ENCODE measurements around the gene AADACL2. TPM values are rescaled to one million over a fixed set of nuclear protein-coding genes. Genes with fewer than 3 reads are reported as not detected.

The AADACL2 gene
- polyA plus RNA-seq, 1 of the 3 experiments (the other 2 are of a cell fraction): not detected

DNA sequence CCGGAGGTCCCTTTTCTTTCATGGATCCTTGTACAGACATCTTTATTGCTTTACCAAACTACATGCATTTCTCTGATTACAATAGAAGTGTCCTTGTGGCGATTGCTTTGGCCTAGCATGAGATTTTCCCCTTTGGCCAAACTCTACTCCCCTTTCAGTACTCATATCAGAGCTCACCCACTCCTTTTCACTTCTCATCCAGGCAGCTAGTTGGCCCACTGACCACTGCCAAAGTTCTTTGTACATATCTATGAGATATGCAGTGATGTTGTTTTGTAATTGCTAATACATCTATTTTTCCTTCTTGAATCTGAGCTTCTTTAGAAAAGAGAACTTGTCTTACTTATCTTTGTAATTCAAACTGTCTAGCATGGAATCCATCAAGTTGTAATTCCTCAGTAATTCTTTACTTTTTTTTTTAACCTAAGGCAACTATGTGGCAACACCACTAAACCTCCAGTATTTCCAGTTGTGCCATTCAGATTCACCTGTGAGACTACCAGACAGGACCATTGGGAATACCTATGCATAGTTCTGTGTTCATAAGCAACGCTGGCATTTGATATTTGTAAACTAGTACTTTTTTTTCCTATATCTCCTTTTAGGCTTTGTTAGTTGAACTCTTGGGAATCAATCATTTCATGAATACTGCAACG is 39.2 kb downstream of the AADACL2 start:
- Histone ChIP-seq H3F3A (replicated peaks; ENCODE audit: insufficient read depth) (peaks cover 5% of the 10 kb centered on the region), H3K79me2 (ENCODE audit: insufficient read depth) (peaks cover 74% of the 10 kb centered on the region), H3K36me3 (replicated peaks in 1 of 2; ENCODE audit: control insufficient read depth in 1 of 2, insufficient read depth in 2 of 2, low read length in 1 of 2) (peaks cover 2 to 24% of the 10 kb centered on the region in 2 experiments), H3K9me2 (no peaks in the 10 kb centered on the region), H3K4me1 (ENCODE audit: control insufficient read depth in 1 of 2, insufficient read depth in 2 of 2, low read depth in 1 of 2, low read length in 1 of 2) (peaks cover 0 to 27% of the 10 kb centered on the region in 2 experiments; a peak in 2 of 4 replicates), H3K27me3 (ENCODE audit: insufficient read depth) (no peaks in the 10 kb centered on the region), H3K27ac (ENCODE audit: low read depth in 2 of 2, low read length in 1 of 2) (no peak overlapping the region), H3K4me3 (ENCODE audit: low read depth in 2 of 2, low read length in 1 of 2) (no peak overlapping the region), H4K20me1 (ENCODE audit: insufficient read depth) (no peaks in the 10 kb centered on the region), H3K4me2 (no peak overlapping the region), H3K9me3 (no peaks in the 10 kb centered on the region), H2AFZ (ENCODE audit: low read depth) (no peak overlapping the region), H3K9ac (no peak overlapping the region)
- POLR2A ChIA-PET: no interaction called here
- DNase-seq: no peak
- CTCF ChIA-PET: no interaction called here
- WGBS (ENCODE audit: low lambda C conversion rate): 29% methylated on average over 4 of the region's 4 CpGs
- no peak for TF ChIP-seq SIN3A (IDR thresholded peaks at IDR 0.05; ENCODE audit: borderline replicate concordance, low read depth, low read length)
- no peak for TF ChIP-seq GATA2 (CRISPR knock-in tag; IDR thresholded peaks at IDR 0.05)
- TF ChIP-seq, protein P1, sequence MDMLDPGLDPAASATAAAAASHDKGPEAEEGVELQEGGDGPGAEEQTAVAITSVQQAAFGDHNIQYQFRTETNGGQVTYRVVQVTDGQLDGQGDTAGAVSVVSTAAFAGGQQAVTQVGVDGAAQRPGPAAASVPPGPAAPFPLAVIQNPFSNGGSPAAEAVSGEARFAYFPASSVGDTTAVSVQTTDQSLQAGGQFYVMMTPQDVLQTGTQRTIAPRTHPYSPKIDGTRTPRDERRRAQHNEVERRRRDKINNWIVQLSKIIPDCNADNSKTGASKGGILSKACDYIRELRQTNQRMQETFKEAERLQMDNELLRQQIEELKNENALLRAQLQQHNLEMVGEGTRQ (IDR thresholded peaks at IDR 0.05; ENCODE audit: borderline replicate concordance, low read depth, low read length): no peak
- no peak for TF ChIP-seq ELF1 (IDR thresholded peaks at IDR 0.05)
- TF ChIP-seq MEF2A (IDR thresholded peaks at IDR 0.05; ENCODE audit: borderline replicate concordance, low read depth): no peak
- no peak for TF ChIP-seq TAF1 (IDR thresholded peaks at IDR 0.05; ENCODE audit: borderline replicate concordance, low read depth, low read length)
- TF ChIP-seq, protein P2, sequence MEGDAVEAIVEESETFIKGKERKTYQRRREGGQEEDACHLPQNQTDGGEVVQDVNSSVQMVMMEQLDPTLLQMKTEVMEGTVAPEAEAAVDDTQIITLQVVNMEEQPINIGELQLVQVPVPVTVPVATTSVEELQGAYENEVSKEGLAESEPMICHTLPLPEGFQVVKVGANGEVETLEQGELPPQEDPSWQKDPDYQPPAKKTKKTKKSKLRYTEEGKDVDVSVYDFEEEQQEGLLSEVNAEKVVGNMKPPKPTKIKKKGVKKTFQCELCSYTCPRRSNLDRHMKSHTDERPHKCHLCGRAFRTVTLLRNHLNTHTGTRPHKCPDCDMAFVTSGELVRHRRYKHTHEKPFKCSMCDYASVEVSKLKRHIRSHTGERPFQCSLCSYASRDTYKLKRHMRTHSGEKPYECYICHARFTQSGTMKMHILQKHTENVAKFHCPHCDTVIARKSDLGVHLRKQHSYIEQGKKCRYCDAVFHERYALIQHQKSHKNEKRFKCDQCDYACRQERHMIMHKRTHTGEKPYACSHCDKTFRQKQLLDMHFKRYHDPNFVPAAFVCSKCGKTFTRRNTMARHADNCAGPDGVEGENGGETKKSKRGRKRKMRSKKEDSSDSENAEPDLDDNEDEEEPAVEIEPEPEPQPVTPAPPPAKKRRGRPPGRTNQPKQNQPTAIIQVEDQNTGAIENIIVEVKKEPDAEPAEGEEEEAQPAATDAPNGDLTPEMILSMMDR (IDR thresholded peaks at IDR 0.05): no peak
- TF ChIP-seq POLR2AphosphoS5 (IDR thresholded peaks at IDR 0.05; ENCODE audit: low read depth, low read length): no peak
- TF ChIP-seq TCF12 (IDR thresholded peaks at IDR 0.05): no peak
- no peak for TF ChIP-seq MXI1 (IDR thresholded peaks at IDR 0.05; ENCODE audit: low read depth, low read length)
- no peak for TF ChIP-seq FOXM1 (IDR thresholded peaks at IDR 0.05; ENCODE audit: low read depth)

DNA sequence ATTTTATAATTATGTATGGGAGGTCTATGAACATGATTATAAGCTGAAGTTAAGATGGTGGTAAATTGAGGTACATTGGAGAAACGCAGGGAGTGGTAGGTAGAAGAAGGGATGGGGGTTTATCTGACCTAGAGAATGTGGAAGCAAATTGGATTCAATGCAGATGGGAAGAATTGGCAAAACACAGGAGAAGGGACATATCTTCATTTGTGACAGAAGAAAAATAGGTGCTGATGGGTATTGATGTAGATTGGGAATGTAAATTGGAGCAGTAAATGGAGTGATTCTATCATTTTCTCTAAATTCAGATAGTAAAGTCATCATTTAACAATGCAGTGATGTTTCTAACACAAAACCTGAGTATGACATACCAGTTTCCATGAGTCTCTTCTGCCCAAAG is 40.5 kb downstream of the AADACL2 start:
- Histone ChIP-seq H3K9me2 (no peaks in the 10 kb centered on the region), H2AFZ (ENCODE audit: low read depth) (no peak overlapping the region), H3K4me3 (ENCODE audit: low read depth in 2 of 2, low read length in 1 of 2) (no peak overlapping the region), H3K4me2 (no peak overlapping the region), H3K9ac (no peak overlapping the region), H4K20me1 (ENCODE audit: insufficient read depth) (no peaks in the 10 kb centered on the region), H3K36me3 (replicated peaks in 1 of 2; ENCODE audit: control insufficient read depth in 1 of 2, insufficient read depth in 2 of 2, low read length in 1 of 2) (peaks cover 2 to 18% of the 10 kb centered on the region in 2 experiments), H3K79me2 (ENCODE audit: insufficient read depth) (peaks cover 72% of the 10 kb centered on the region), H3F3A (replicated peaks; ENCODE audit: insufficient read depth) (peaks cover under 1% of the 10 kb centered on the region), H3K27ac (ENCODE audit: low read depth in 2 of 2, low read length in 1 of 2) (no peak overlapping the region; a peak in 1 of 4 replicates), H3K9me3 (no peaks in the 10 kb centered on the region), H3K4me1 (ENCODE audit: control insufficient read depth in 1 of 2, insufficient read depth in 2 of 2, low read depth in 1 of 2, low read length in 1 of 2) (peaks cover 0 to 17% of the 10 kb centered on the region in 2 experiments; a peak in 2 of 4 replicates), H3K27me3 (ENCODE audit: insufficient read depth) (no peaks in the 10 kb centered on the region)
- 30% methylated on average over 1 of the region's 1 CpG for WGBS (ENCODE audit: low lambda C conversion rate)
- ChIA-PET CTCF (no interaction called here), POLR2A (no interaction called here)
- no peak for DNase-seq
- no peak for TF ChIP-seq ELF1 (IDR thresholded peaks at IDR 0.05)
- TF ChIP-seq FOSL2 (IDR thresholded peaks at IDR 0.05; ENCODE audit: borderline replicate concordance, low read depth): no peak
- TF ChIP-seq, protein P1 (IDR thresholded peaks at IDR 0.05; ENCODE audit: borderline replicate concordance, low read depth, low read length): no peak
- TF ChIP-seq TEAD4 (IDR thresholded peaks at IDR 0.05; ENCODE audit: borderline replicate concordance, insufficient read depth): no peak
- TF ChIP-seq, protein P2 (IDR thresholded peaks at IDR 0.05): no peak
- no peak for TF ChIP-seq SIN3A (IDR thresholded peaks at IDR 0.05; ENCODE audit: borderline replicate concordance, low read depth, low read length)
